Astrocyte (in vitro differentiated cells and primary cell): Measurements from ENCODE around the gene MYO15B. TPM values are rescaled to one million over a fixed set of nuclear protein-coding genes. Genes with fewer than 3 reads are reported as not detected.

Experiments
- DNase-seq: peaks from one replicate; pipeline ENCODE4 v3.0.0-alpha.2; 2010; ENCODE audit warnings: low read depth
- FAIRE-seq: peaks from 2 replicates; lab custom pipeline; 2011; peaks lifted over from hg19 to GRCh38; lab: Jason Lieb, UNC
- H2AFZ ChIP-seq: 2 replicates; pipeline ENCODE4 v1.6.0; 2012; ENCODE audit warnings: low read depth, low read length, inconsistent platforms
- H3K27ac ChIP-seq: 2 replicates; pipeline ENCODE4 v1.5.1; 2011; ENCODE audit warnings: low read depth, low read length, inconsistent platforms
- H3K27me3 ChIP-seq: 2 replicates; pipeline ENCODE4 v1.6.0; 2011; ENCODE audit warnings: low read length, inconsistent platforms; ENCODE audit not compliant: insufficient read depth
- H3K36me3 ChIP-seq: 2 replicates; pipeline ENCODE4 v1.5.1; 2011; ENCODE audit warnings: low read length, inconsistent platforms; ENCODE audit not compliant: insufficient read depth
- H3K4me1 ChIP-seq: 2 replicates; pipeline ENCODE4 v1.5.1; 2011; ENCODE audit warnings: low read length, inconsistent platforms; ENCODE audit not compliant: insufficient read depth
- H3K4me2 ChIP-seq: 2 replicates; pipeline ENCODE4 v1.6.0; 2012; ENCODE audit warnings: low read length, inconsistent platforms
- H3K4me3 ChIP-seq: 2 replicates; pipeline ENCODE4 v1.5.1; 2011; ENCODE audit warnings: low read depth, mild to moderate bottlenecking, low read length, inconsistent platforms; ENCODE audit not compliant: insufficient read depth
- H3K79me2 ChIP-seq: 2 replicates; pipeline ENCODE4 v1.6.0; 2012; ENCODE audit warnings: mild to moderate bottlenecking, low read length, inconsistent platforms; ENCODE audit not compliant: insufficient read depth
- H3K9ac ChIP-seq: 2 replicates; pipeline ENCODE4 v1.6.0; 2012; ENCODE audit warnings: mild to moderate bottlenecking, low read length, inconsistent platforms
- H3K9me3 ChIP-seq: 2 replicates; pipeline ENCODE4 v1.5.1; 2012; ENCODE audit warnings: low read depth, mild to moderate bottlenecking, low read length, inconsistent platforms; ENCODE audit not compliant: insufficient read depth
- H4K20me1 ChIP-seq: 2 replicates; pipeline ENCODE4 v1.6.0; 2012; ENCODE audit warnings: low read length, inconsistent platforms; ENCODE audit not compliant: insufficient read depth
- H3K27ac Mint-ChIP-seq: one replicate; pipeline ENCODE4 v1.8.0; 2021; ENCODE audit warnings: mild to moderate bottlenecking, mixed read lengths; ENCODE audit not compliant: unreplicated experiment
- H3K27me3 Mint-ChIP-seq: one replicate; pipeline ENCODE4 v1.8.0; 2021; ENCODE audit warnings: low read depth, mixed read lengths; ENCODE audit not compliant: unreplicated experiment
- H3K36me3 Mint-ChIP-seq: one replicate; pipeline ENCODE4 v1.8.0; 2021; ENCODE audit warnings: low read depth, mixed read lengths; ENCODE audit not compliant: unreplicated experiment
- H3K4me1 Mint-ChIP-seq: one replicate; pipeline ENCODE4 v1.8.0; 2021; ENCODE audit warnings: low read depth, mixed read lengths; ENCODE audit not compliant: unreplicated experiment
- H3K4me3 Mint-ChIP-seq: one replicate; pipeline ENCODE4 v1.8.0; 2021; ENCODE audit warnings: mild to moderate bottlenecking, moderate library complexity, mixed read lengths; ENCODE audit not compliant: unreplicated experiment
- H3K9me3 Mint-ChIP-seq: one replicate; pipeline ENCODE4 v1.8.0; 2021; ENCODE audit warnings: mild to moderate bottlenecking, mixed read lengths; ENCODE audit not compliant: unreplicated experiment
- EZH2 ChIP-seq: IDR thresholded peaks from 2 replicates; pipeline ENCODE4 v1.6.1; 2012; ENCODE audit warnings: mild to moderate bottlenecking, low read length, inconsistent platforms; ENCODE audit not compliant: insufficient read depth
- total RNA-seq: library from RNA; stranded (reverse); gene quantifications from 2 replicates; pipeline ENCODE4 v1.2.1, GENCODE V29; 2021
- TF ChIP-seq, protein P1 (sequence below): IDR thresholded peaks from 2 replicates; pipeline ENCODE4 v1.5.1; 2011; ENCODE audit warnings: low read depth, mild to moderate bottlenecking, inconsistent platforms, low read length, moderate library complexity; ENCODE audit not compliant: insufficient read depth

Gene MYO15B
- total RNA-seq, 1 donor from 2014 or later, result 3.5 TPM

DNA sequence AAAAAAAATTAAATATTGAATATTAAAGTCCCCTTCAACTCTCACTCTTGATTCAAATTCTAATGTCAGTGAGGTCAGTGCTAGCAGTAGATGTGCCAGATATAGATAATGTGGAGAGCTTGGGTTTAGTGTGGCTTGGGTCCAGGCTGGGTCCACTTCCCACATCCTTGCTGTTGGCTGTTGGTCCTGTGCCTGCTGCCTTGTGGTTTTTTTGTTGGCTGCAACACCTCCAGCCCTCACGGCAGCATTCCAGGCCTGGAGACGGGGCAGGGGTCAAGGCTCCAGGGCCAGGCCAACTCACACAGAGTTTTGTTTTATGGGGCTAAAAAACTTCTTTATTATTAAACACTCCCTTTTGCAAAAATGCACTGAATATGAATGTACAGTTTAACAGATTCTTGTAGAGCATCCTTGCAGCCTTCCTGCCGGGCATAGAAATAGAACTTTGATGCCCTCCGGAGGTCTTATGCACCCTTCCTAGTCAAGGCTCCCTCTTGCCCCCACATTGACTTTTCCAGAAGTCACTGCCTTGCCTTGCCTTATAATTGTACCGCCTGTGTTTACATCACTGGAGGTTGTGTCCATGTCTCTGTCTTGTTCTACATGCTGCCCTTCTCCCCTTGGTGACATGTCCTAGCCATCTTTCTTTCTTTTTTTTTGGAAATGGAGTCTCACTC, 25.5 kb upstream of the MYO15B start:
- H3K9me3 ChIP-seq, result no peaks in the 10 kb centered on the region
- Mint-ChIP-seq H3K9me3 (no peaks in the 10 kb centered on the region), H3K4me1 (no peaks in the 10 kb centered on the region), H3K36me3 (no peaks in the 10 kb centered on the region), H3K4me3 (no peak overlapping the region), H3K27ac (no peak overlapping the region), H3K27me3 (peaks cover 14% of the 10 kb centered on the region)
- TF ChIP-seq EZH2, result no peak
- TF ChIP-seq, protein P1, sequence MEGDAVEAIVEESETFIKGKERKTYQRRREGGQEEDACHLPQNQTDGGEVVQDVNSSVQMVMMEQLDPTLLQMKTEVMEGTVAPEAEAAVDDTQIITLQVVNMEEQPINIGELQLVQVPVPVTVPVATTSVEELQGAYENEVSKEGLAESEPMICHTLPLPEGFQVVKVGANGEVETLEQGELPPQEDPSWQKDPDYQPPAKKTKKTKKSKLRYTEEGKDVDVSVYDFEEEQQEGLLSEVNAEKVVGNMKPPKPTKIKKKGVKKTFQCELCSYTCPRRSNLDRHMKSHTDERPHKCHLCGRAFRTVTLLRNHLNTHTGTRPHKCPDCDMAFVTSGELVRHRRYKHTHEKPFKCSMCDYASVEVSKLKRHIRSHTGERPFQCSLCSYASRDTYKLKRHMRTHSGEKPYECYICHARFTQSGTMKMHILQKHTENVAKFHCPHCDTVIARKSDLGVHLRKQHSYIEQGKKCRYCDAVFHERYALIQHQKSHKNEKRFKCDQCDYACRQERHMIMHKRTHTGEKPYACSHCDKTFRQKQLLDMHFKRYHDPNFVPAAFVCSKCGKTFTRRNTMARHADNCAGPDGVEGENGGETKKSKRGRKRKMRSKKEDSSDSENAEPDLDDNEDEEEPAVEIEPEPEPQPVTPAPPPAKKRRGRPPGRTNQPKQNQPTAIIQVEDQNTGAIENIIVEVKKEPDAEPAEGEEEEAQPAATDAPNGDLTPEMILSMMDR, result no peak
- H3K36me3 ChIP-seq, result no peaks in the 10 kb centered on the region
- no peaks in the 10 kb centered on the region for H3K27me3 ChIP-seq
- H3K4me2 ChIP-seq, result no peak overlapping the region
- H3K4me3 ChIP-seq, result no peak overlapping the region
- H3K9ac ChIP-seq, result no peak overlapping the region
- no peaks in the 10 kb centered on the region for H4K20me1 ChIP-seq
- H3K4me1 ChIP-seq, result no peaks in the 10 kb centered on the region
- H3K27ac ChIP-seq, result no peak overlapping the region
- H2AFZ ChIP-seq, result no peak overlapping the region
- no peak for FAIRE-seq
- H3K79me2 ChIP-seq, result no peaks in the 10 kb centered on the region
- peak; percentile 42 for DNase-seq

DNA sequence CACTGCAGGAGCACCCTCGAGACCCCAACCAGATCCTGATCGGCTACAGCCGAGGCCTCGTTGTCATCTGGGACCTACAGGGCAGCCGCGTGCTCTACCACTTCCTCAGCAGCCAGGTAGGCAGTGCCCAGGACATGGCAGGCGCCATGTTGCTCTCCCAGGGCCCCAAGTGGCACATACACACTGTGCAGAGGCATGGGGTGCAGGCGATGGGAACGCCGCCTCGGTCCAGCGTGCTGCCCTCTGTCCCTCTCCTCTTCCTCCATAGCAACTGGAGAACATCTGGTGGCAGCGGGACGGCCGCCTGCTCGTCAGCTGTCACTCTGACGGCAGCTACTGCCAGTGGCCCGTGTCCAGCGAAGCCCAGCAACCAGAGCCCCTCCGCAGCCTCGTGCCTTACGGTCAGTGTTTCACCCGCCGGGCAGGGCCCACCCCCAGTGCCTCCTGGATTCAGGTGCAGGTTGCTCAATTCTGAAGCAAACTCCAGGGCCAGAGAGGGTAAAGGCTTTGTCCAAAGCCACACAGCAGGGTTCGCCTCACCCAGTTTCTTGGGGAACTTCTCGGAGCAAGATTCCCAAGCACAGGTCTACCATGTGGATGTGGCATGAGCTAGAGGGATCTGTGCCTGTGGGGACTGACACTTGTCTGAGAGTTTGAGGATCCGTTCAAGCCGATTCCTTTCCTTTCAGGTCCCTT, 24.4 kb upstream of the MYO15B start:
- H3K4me2 ChIP-seq, result no peak overlapping the region
- H3K4me3 ChIP-seq, result no peak overlapping the region
- Mint-ChIP-seq H3K4me1 (no peaks in the 10 kb centered on the region), H3K4me3 (no peak overlapping the region), H3K36me3 (peaks cover 2% of the 10 kb centered on the region), H3K9me3 (no peaks in the 10 kb centered on the region), H3K27ac (no peak overlapping the region), H3K27me3 (peaks cover 14% of the 10 kb centered on the region)
- H3K4me1 ChIP-seq, result no peaks in the 10 kb centered on the region
- FAIRE-seq, result no peak
- TF ChIP-seq, protein P1, result no peak
- no peak for TF ChIP-seq EZH2
- no peaks in the 10 kb centered on the region for H3K79me2 ChIP-seq
- no peaks in the 10 kb centered on the region for H3K36me3 ChIP-seq
- no peak for DNase-seq
- no peak overlapping the region for H2AFZ ChIP-seq
- no peaks in the 10 kb centered on the region for H4K20me1 ChIP-seq
- no peak overlapping the region for H3K27ac ChIP-seq
- no peaks in the 10 kb centered on the region for H3K9me3 ChIP-seq
- no peak overlapping the region for H3K9ac ChIP-seq
- H3K27me3 ChIP-seq, result no peaks in the 10 kb centered on the region

DNA sequence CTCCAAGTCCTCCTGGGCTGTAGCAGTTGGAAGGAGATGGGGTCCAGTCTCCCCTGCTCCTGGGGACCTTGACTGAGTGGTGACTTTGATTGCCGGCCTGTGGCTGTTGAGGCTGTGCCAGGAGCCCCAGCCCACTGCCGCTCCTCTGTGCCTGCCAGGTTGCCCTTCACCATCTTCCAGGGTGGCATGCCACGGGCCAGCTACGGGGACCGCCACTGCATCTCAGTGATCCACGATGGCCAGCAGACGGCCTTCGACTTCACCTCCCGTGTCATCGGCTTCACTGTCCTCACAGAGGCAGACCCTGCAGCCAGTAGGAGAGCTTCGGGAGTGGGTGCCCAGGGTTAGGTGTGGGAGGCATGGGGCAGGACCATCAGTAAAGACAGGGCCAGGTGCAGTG, 23.4 kb upstream of the MYO15B start:
- no peak overlapping the region for H3K27ac ChIP-seq
- no peaks in the 10 kb centered on the region for H3K36me3 ChIP-seq
- FAIRE-seq, result no peak
- H3K4me3 Mint-ChIP-seq, result no peak overlapping the region
- no peak for DNase-seq
- TF ChIP-seq, protein P1, result no peak
- H3K27ac Mint-ChIP-seq, result no peak overlapping the region
- H3K4me1 ChIP-seq, result no peaks in the 10 kb centered on the region
- peaks cover 14% of the 10 kb centered on the region for H3K27me3 Mint-ChIP-seq
- no peaks in the 10 kb centered on the region for H3K79me2 ChIP-seq
- H3K4me2 ChIP-seq, result no peak overlapping the region
- no peaks in the 10 kb centered on the region for H3K4me1 Mint-ChIP-seq
- H3K27me3 ChIP-seq, result no peaks in the 10 kb centered on the region
- no peaks in the 10 kb centered on the region for H3K9me3 Mint-ChIP-seq
- H4K20me1 ChIP-seq, result no peaks in the 10 kb centered on the region
- H3K9me3 ChIP-seq, result no peaks in the 10 kb centered on the region
- H3K9ac ChIP-seq, result no peak overlapping the region
- H2AFZ ChIP-seq, result no peak overlapping the region
- peaks cover 2% of the 10 kb centered on the region for H3K36me3 Mint-ChIP-seq
- H3K4me3 ChIP-seq, result no peak overlapping the region
